HG03039 (cell line): ENCODE measurements around the gene MAP2K5.

Experiments used
- ATAC-seq: cut with Tn5 transposase; IDR thresholded peaks from one replicate; pipeline ENCODE4 v1.9.1; 2021; ENCODE audit warnings: mild to moderate bottlenecking, moderate library complexity; ENCODE audit not compliant: unreplicated experiment

The MAP2K5 gene

DNA sequence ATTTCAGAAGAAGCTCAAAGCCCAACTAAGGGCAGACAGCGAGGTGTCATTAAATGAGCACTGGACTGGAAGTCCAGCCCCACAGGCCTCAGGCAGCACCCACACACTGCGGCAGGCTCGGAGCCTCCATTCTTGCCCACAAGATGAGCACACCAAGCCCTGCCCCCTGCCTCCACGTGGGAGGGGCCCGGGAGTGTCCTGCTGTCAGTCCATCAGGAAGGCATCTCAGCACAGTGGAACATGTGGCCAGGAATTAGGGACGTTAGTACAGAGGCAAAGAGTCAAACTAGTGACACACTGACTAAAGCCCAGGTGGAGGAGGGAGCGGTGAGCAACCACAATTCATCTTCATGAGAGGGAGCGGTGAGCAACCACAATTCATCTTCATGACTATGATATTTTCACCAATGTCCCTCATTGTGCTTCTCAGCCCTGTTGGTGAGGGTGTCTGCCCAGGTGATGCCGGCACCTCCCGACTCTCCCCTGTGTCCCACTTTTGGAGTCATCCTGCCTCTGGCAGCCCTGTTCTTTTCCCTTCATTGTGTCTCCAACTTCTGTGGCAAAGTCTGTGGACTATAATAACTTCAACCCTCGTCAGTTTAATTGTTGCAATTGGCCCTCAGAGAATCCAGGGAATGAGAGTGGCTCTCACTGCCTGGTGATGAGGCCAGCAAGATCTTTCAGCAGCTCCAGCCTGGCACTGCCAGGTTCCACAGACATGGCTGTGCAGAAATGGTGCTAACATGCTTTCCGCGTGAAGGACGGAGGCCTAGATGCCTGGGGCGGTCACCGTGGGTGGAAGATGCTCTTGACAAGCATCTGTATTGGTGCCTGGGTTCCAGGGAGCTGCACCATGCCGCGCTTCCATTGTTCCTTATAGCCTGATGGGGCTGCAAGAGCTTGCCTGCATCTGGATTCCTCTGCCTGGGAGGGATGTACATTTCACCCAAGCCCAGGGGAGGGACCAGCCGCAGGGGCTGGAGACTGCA lies 259.7 kb downstream of the MAP2K5 start:
- no peak for ATAC-seq

DNA sequence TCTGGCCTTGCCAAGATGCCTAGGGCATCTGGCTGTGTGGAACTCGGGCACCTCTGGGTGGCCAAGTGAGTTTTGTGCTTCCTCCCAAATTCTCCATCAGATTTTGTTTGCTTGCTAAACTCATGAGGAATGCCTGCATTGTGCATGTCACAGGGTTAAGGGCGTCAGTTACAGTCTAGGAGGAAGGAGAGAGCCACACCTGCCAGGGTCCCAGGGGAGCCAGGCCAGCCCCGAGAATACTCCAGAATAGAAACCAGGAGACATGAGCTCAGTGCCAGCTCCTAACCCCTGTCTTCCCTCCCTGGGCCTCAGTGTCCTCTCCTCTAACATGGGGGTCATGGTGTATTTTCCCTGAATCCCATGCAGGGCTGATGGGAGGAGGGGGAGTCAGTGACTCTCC lies 260.8 kb downstream of the MAP2K5 start:
- no peak for ATAC-seq

DNA sequence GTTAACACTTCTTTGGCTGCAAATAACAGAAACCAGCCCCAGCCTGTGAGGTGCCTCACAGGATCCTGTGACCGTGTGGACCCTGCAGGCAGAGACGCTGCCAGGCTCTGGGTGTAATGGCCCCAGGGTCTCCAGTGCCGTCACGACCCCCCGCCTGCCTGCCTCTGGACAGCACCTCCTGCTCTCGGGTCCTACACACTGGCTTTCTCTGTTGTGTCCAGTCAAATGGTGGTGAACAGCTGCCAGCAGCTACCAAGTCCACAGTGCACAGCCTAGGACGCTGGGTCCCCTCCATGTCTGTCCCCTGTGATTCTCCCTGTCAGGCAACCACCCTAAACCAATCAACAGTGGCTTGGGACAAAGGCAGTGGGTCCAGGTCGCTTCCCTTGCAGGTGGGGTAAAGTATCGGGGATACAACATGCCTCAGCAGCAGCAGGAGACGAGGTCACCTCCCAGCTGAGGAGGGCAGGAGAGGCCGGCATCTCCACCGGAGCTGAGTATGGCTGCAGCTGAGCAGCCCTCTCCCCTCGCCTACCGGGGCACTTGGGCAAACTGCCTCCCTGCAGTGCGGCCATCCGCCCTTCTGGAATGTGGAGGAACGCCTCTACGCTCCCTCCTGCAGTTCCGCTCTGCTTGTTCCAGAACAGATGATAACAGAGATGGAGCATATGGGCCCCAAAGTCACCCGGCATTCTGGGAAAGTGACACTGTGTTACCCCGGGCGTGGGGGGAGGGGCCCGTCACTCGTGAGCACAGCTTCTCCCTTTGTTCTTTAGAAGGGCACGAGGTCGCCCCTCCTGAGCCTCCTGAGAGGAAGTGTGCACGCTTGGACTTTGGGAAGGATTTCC lies 261.7 kb downstream of the MAP2K5 start:
- ATAC-seq, result no peak

DNA sequence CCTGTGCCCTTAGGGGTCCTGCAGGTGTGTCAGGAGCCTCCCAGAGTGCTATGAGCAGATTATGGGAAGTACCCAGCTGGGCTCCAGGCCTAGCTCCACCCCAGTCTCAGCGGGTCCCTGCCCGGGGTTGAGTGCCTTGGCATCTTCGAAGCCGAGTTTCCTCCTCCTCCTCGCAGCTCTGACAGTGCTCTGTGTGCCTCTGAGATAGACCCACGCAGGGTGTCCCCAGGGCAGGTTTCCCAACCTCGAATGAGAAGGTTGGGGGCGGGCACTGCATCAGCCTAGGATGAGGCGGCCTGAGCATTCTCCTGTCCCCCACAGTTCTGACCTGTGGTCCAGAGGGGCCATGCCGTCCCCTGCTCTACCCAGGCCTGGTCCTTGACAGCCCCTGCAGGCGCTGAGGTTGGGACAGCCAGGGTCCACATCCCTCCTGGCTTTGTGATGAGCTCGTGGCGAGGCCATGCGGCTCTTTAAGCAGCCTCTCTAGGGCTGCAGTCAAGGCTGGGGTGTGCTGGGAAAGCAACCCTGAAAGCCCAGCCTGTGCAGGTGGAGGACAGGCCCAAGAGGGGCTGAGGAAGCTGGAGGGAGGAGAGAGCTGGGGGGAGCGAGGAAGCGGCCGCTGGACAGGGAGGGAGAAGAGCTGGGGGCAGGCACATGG lies 262.6 kb downstream of the MAP2K5 start:
- no peak for ATAC-seq

DNA sequence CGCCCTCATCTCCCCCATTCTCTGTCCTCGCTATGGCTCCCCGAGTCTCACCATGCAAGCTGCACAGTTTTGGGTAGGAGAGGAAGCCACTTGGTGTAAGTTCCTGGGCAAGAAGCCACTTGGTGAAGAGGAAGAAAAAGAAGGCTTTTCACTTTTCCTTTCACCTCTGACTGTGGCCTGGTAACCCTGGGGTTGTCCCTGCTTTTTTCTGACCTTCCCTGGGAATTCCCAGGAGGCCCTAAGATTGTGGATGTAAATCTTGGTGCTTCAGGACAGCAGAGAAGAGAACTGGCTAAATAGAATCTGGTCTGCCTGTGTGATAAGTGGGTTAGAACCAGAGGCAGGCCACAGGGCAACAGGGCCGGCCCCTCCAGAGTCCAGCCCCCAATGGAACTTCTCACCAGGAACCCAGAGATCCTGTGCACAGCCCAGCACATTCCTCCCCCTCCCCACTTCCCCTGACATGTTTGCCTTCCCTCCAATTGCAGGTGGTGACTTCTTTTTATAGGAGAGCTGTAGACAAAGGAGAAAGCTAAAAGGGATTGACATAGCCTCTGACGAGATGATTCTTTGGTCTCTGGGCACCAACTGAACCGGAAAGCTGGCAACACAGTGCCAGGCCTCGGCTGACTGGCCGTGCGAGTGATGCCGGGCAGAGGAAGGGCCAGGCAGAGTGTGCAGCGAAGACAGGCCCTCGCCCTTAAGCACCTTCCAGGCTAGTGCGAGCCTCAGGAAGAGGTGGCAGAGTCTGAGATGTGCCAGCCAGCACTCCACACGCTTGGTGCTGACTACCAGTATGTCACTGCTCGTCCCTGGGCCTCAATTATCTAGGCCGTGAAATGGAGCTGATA lies 263.4 kb downstream of the MAP2K5 start:
- ATAC-seq, result no peak

DNA sequence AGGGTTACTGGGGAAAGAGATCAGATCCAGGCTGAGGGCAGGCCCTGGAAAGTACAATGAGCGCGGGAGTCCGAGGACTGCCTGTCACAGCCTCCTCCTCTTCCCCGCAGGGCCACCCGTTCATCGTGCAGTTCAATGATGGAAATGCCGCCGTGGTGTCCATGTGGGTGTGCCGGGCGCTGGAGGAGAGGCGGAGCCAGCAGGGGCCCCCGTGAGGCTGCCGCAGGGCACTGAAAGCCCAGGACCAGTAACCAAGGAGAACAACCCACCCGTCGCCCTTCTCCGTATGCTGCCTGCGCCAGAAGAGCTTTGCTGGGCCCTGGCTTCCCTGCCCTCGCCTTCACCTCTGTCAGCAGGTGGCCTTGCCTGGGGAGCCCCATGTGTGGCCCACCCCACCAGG lies 264.0 kb downstream of the MAP2K5 start:
- ATAC-seq, result no peak

DNA sequence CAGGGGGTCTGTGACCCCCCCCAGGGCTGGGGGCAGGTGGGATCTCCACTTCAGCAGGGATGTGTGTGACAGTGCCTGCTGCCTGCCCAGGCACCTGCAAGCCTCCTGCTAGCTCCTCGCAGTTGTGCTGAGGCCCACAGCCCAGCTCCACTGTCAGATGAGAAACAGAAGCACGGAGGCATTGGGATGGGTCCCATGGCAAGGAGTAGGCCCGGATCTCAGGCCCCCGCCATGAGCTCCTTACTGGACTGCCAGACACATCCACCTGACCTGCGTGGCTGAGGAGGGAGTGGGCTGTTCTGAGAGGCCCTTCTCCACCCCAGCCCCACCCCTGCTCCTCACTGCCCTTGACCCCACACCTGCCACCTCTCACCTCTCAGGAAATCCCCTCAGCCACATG lies 264.6 kb downstream of the MAP2K5 start:
- no peak for ATAC-seq

DNA sequence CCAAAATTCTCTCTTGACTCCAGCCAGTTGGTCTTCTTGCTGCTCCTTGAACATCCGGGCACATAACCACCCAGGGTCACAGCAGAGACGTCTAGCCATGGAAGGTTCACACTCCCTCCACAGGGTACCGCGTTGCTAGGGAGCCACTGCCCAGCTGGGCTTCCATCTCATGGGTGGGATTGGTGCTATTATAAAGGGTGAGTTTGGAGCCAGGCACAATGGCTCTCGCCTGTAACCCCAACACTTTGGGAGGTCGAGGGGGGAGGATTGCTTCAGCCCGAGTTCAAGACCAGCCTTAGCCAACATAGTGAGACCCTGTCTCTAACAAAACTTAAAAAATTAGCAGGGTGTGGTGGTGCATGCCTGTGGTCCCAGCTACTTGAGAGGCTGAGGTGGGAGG lies 265.3 kb downstream of the MAP2K5 start:
- ATAC-seq, result no peak

DNA sequence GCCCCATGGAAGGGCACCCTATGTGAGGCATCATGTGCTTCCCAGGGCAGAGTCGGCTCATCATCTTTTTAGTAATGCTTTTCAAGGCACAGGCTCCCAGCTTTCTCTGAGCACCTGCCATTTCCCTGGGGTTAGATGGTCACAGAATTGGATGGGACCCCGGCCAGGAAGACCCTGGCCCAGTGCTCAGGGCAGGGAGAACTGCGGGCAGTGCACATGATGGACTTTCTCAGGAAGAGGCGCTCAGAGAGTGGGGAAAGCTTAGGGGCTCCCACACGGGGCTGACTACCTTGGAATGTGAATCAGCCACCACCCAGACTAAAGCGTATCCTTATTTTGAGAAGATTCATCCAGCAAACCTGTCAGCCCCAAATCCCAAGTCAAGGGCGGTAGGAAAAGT lies 266.3 kb downstream of the MAP2K5 start:
- no peak for ATAC-seq

DNA sequence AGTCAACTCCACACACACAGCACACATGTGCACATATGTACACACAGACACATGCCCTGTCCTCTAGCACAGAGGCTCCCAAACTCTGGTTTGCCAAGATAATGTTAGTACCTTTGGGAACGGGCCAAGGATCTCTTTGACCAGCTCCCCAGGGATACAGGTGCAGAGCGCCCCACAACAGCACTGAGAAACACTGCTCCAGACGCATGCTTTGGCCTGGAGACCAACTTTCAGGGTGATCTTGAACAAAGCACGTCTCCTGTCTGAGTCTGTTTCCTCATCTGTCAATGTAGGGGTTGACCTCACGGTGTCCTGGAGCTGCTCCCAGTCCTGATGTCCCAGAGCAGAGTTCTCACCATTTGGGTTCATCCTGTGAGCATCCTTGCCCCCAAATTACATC lies 266.9 kb downstream of the MAP2K5 start:
- ATAC-seq, result no peak

DNA sequence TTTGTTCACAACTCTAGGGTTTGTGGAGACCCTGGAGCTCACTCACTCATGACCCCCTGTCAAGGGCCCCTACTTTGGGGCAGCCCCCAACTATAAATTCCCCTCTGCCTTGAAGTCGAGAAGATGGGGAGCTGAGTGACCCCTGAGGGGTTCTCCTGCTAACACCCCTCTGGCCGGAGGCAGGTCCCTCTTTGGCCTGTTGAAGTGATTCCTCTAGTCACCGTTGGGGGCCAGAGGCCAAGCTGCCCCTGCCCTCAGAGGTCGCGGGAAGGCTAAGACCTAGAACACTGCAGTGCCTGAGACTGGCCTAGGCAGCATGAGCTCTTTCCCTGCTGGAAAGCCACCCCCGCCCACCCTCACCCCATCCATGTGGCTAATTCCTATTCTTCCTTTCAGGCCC lies 267.4 kb downstream of the MAP2K5 start:
- no peak for ATAC-seq

DNA sequence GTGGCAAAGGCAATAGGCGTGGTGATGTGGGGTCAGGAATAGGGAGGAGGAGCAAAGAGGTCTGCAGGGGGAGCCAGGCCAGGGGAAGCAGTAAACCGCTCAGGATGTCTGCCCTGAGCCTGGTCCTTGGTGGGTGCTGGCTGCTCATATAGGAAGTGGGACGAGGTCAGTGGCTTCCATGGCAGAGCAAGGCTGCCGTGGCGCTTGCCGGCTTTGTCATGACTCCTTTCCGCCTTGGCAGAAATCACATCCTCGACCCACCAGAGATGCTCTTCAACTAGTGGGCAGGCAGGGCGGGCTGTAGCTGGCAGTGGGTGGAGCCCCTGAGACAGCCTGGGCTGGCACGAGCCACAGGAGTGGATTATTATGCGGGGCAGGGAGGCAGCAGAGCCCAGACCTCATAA lies 269.7 kb downstream of the MAP2K5 start:
- ATAC-seq, result no peak

DNA sequence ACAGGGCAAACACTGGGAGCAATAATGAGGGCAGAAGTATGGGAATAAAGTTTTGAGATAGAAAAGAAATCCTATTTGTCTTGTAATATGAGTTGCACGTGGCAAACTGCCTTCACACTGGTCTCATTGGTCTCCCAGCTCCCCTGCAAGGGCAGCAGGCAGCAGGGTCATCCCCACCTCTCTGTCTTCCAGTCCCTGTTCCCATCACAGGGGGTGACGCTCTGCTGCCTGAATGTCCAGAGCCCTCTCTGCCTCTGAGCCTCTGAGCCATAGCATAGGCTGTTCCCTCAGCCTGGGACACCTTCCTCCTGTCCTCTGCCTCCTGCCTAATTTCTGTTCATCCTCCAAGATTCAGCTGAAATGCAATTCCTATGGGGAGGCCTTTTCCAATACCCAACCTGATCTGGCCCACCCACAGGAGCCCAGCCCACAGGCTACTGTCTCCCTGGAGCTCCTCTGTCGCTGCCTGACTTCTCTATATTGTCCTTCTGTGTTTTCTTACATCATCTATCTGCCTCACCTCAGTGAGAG lies 270.7 kb downstream of the MAP2K5 start:
- ATAC-seq, result no peak

DNA sequence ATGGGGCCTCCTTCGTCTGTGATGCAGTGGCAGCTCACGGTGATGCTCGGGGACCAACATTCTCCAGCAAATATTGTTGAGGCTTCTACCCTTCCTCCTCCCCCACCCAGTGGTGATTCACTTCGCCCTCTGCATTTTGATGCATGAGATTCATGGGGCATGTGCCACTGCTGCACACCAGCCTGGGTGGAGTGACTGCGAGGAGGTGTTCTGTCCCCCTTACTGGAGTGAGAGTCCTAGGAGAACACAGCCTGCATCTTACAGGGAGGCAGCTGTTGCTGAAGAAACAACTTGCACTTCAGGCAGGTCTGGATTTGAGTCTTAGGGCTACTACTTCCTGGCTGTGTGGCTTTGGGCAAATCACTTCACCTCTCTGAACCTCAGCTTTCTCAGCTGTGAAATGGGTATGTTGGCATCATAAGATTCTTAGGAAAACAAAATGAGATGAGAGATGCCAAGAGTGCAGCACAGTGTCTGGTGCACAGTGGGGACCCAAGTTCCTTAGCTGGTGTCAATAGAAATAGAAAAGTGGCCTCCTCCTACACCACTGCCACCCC lies 272.6 kb downstream of the MAP2K5 start:
- ATAC-seq, result no peak

DNA sequence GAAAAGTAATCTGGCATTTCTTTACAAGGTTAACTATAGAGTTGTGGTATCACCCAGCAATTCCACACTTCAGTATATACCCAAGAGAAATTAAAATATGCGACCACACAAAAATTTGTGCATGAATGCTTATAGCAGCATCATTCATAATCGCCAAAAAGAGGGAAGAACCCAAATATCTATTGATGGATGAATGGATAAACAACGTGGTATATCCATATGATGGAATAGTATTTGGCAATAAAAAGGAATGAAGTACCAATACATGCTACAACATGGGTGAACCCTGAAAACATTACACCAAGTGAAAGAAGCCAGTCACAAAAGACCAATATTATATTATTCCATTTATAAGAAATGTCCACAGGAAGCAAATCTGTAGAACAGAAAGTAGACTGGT lies 274.2 kb downstream of the MAP2K5 start:
- ATAC-seq, result no peak

DNA sequence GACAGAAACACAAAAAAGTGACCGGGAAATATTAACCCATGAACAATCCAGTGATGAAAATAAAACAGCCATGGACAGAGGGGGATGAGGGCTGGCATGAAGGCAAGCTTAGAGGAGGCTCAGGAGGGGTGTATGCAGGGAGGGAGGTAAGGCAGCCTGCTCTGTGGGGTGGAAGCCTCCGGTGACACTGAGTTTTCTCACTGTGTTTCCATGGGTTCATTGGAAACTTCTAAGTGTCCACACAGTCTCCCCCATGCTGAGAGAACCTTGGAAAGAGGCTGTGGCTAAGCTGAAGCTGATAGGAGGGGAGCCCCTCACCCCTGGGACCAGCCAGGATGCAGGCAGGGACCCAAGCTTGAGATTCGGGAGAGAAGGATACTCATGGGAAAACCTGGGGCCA lies 276.0 kb downstream of the MAP2K5 start:
- ATAC-seq, result no peak

DNA sequence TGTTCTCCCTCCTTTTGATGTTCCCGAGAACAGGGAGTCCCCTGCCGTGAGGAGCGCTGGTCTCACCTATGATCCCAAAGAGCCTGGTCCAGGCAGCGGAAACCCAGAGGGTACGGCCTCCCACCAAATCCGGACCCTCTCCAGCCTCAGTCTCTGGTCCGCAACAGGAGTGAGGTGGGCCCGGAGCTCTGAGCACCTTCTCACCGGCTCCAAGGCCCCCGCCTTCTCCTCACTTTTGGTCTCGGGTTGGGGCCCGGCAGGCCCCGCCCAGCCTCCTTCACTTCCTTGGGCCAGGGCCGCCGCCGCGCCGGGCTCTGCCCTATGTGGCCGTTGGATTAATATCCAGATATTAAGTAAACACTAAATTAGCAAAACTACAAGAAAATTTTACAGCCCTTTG lies 277.1 kb downstream of the MAP2K5 start:
- no peak for ATAC-seq

DNA sequence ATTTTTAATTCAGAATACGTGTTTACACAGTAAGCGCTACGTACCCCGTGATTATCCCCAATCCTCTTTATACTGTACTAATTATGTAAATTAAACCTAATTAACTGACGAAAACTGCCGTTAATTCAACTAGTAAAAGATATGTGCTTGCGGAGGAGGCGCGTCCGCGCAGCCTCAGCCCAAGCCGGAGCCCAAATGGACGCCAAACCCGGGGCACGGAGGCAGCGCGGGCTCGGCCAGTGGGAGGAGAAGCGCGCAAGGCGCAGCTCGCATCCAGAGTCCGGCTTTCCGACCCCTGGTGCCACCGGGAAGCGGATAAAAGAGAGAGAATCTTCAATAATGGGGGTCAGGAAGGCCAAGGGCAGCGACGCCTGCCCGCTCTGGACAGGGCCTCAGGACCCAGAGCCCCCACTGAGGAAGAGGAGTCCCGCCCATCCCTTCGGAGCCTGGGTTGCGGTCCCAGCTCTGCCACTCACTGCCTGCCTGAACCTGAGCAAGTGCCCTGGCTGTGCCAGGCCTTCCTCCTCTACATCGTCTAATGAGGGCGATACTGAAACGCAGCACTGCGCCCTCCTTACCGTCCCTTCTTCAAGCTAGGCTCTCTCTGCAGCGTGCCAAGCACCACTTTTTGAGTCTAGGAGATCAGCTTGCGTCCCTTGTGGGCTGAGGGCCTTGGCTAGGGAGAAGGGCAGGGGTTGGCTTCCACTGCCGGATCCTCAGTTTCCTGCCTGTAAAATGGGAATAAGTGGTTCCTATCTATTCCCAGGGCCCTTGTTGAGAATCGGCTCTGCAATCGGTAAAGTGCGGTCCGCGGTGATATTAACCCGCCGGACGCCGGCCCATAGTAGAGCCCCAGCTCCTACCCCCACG lies 277.9 kb downstream of the MAP2K5 start:
- no peak for ATAC-seq
